GM10266 (cell line): ENCODE results near the gene CARMIL3.

ENCODE experiments used
- DNase-seq: peaks from one replicate; pipeline ENCODE4 v3.0.0; 2012; ENCODE audit errors: extremely low spot score
- TF ChIP-seq, protein P1 (sequence below): IDR thresholded peaks from 2 replicates; pipeline ENCODE4 v1.5.1; 2012; ENCODE audit warnings: mild to moderate bottlenecking, low read depth; ENCODE audit not compliant: control insufficient read depth, insufficient read depth; ENCODE audit errors: missing control alignments

The CARMIL3 gene

DNA sequence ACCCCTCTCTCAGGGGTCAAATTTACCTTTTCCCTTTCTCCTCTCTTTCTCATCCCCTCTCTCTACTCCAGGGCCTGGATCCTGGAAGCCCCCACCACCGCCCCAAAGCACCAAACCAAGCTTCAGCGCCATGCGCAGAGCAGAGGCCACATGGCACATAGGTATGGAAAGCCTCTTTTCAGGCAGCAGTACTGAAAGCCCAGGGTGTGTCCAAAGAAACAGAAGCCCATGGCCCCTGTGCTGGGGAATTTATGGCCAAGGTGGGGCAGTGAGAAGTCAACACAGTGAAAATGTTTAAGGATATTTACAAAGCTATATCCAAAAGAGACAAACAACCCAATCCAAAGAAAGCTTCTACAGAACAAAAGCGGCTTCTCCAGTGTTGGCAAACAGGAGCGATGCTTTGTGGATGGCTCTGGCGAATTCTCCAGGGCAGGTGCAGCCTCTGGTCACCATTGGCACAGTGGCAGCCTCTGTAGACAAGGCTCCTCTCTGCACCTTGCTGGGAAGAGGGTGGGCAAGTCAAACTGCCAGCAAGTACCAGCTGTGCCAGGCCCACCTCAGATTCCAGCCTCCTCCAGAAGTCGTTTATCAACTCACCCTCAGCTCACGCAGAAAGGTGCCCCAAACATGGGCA is 14.8 kb downstream of the CARMIL3 start:
- TF ChIP-seq, protein P1, sequence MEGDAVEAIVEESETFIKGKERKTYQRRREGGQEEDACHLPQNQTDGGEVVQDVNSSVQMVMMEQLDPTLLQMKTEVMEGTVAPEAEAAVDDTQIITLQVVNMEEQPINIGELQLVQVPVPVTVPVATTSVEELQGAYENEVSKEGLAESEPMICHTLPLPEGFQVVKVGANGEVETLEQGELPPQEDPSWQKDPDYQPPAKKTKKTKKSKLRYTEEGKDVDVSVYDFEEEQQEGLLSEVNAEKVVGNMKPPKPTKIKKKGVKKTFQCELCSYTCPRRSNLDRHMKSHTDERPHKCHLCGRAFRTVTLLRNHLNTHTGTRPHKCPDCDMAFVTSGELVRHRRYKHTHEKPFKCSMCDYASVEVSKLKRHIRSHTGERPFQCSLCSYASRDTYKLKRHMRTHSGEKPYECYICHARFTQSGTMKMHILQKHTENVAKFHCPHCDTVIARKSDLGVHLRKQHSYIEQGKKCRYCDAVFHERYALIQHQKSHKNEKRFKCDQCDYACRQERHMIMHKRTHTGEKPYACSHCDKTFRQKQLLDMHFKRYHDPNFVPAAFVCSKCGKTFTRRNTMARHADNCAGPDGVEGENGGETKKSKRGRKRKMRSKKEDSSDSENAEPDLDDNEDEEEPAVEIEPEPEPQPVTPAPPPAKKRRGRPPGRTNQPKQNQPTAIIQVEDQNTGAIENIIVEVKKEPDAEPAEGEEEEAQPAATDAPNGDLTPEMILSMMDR, result no peak
- no peak for DNase-seq

DNA sequence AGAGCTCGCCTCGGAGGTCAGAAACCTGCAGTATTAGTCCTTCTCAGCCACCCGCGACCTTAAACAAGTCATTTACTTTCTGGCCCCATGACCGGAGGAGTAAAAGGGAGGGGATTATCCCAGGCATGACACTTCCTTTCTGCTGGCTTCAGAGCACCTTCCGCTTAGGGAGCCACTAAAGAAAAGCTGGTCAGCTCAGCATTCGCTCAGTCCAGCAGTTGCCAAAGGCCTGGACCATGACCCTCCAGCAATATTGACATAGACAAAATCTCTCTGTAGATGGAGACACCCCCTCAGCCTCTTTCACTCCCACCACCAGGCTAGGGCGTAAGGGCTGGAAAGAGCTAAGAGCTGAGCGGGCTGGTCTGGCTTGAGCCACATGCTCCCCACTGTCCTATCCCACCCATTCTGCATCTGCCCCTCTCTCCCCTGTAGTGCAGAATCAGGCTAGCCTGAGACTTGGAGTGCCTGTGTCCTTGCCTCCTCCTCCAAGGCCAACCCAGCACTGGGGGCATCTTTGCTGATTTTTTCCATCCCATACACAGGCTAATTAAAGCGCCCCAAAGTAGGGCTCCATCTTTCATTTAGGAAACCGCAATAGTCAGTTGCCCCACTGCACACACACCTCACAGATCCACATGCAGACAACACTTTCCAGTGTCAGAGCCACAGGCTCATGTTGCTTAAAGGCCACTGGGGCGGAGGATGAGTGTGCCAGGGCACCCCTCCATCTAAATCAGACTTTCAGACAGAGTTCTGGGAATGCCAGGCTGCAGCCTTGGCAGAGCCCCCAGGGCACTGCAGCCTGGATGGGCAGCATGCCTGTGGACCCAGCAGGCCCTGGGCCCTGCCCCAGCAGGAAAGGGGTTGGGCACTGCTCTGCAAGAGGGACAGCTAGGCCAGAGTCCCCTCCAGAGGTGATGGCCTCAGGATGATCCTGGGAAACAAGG is 15.6 kb downstream of the CARMIL3 start:
- no peak for DNase-seq
- TF ChIP-seq, protein P1, result no peak

DNA sequence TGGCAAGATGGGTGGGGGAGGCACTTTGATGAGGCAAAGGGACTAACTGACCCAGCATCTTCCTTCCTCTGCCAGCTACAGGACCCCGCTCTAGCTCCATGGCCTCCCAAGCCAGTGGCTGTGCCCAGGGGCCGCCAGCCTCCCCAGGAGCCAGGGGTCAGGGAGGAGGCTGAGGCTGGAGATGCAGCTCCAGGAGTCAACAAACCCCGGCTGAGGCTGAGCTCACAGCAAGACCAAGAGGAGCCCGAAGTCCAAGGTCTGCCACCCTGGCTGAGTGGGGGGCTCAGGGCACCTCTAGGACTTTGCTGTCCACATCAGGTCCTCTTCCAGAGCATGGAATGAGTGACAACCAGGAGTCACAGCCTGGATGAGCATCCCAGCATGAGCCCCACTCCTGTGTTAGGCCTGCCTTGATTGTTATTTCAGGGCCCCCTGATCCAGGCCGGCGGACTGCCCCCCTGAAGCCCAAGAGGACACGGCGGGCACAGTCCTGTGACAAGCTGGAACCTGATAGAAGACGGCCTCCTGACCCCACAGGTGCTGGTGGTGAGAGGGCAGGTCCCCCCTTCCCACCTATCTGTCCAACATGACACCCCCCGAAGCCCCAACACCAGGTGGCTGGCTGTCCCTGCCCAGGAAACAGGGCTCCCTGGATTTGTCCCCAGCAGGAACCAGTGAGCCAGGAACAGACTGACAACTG is 17.1 kb downstream of the CARMIL3 start:
- no peak for DNase-seq
- TF ChIP-seq, protein P1, result no peak

DNA sequence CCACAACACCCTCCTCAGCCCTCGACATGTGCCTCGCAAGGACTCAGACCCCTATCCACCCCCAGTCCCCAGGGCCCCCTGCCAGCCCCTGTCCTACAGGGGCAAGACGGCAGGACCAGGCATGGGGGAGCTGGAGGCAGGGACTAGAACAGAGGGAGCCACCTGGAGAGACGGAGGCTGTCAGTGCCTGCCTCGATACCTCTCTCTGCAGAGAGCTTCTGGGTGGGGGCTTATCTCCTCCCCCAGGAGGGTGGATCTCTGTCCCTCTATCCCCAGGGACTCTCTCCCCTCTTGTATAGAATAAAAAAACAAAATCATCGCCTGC is 17.6 kb downstream of the CARMIL3 start:
- no peak for DNase-seq

DNA sequence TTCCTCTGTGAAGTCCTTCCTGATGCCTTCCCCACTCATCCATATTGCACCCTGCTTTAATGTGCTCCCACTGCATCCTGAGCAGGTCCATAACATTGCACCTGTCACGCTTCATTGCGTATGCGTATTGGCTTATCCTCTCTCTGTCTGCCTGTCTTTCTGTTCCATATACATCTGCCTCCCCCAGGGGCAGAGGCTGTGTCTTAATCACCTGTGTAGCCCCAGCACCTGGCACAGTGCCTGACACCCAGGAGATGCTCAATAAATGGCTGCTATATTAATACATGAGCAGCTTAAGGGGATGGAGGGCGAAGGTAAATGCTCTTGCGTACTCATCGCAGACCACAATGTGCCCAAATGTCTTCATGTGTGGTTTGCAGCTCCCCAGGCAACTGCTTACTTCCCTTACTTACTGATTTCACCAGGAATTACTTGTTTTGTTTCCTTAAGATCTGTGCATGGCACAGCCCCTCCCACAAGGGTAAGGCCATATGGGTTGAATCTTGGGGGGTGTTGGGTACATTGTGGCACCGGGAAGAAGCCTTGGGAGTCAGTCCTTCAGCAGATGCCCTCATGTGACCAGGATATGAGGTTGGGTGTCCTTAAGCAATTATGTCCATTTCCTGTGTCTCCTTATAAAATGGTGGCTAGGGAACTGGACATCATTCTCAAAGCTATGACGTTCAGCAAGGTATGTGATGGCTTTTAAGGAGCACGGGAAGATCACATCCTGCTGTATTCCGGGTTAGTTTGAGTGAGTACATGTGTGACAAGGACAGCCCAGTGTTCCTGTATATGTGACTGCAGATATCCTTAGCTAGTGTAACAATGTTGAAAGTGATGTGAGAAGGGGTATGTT is 18.7 kb downstream of the CARMIL3 start:
- DNase-seq, result no peak
- TF ChIP-seq, protein P1, result no peak

More for the DNA sequence above, 17.6 kb downstream of the CARMIL3 start:
- TF ChIP-seq, protein P1, result no peak

DNA sequence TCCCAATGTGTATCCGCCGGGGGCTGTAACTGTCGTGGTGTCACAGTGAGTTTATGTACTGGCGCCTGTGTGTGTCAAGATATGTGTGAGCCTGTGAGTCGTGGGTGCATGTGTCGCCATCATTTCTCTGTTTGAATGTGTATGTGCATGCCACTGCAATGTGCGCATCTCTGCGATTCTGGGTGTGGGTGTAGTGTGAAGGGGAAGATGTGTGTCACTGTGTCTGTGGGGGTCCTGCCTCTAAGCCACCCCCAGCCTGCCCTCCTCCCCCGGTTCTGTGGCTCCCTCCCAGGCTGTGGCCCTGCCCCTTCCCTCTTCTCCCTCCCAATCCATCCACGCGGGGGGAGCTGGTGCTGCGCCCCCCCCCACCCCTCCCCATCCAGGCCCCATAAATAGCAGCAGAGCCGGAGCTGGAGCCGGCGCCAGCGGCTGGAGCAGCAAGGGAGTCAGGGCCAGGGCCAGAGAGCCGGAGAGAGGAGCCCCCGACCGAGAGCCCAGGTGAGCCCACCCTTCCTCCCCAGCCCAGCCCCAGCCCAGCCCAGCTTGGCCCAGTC is 19.4 kb downstream of the CARMIL3 start, which contains the start of gene CPNE6:
CPNE6 (plus strand) TSS at position 419 of the 554 bp plus-strand sequence. CDS start 1,375 bp downstream, outside the sequence.
- no peak for DNase-seq
- TF ChIP-seq, protein P1, result no peak
